ENCODE data around the gene TSPYL6.

DNA sequence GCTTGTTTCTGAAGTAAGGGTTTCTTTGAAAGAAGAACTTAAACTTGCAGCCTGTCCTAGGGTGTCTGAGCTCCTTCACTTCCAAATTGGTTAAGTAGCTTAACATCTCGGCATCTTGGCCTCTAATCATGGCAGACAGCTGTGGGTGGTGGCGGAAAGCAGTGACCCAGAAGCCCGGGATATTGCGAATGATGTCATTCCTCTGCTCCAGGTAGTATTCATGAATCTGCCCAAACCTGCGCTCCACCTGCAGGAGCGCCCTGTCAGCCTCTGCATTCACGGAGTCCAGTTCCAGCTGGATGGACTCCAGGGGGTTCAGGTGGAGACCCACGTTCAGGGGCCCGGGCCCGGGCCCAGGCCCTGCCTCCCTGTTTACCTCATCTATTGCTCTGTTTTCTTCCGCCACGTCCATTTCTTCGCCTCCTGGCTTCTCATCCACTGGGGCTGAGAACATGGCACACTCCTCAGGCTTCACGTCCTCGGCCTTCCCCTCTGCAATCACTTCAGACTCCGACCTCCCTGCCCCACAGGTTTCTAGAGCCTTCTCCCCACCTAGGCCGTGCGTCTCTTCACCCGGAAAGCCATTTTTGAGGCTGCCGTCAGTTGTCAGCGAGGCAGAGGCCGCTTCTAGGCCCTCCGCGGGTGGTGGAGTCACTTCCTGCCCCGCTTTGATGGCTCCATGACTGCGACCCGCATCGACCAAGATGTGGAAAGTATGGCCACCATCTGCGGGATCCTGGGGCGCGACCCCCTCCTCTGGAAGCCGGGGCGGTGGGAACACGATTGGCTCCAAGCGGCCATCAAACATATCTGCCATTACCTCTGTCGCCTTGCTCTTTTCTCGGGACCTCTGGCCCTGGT lies 569 bp downstream of the TSPYL6 start:
- TF ChIP-seq CTCF (conservative IDR thresholded peaks at IDR 0.05; ENCODE audit: low read depth, low read length) (no peak), EZH2 (IDR thresholded peaks at IDR 0.05; ENCODE audit: low read length, unreplicated experiment) (no peak)

Measured in PC-3 (cell line).